NCI-H345 treated with DMSO at 0.1 percent for 48 hours (cell line): ENCODE measurements around the gene ARMC6.

Experiments
- DNase-seq: peaks from one replicate; lab custom pipeline; 2025; ENCODE audit not compliant: unreplicated experiment; lab: John Stamatoyannopoulos, UW

ARMC6 gene

GRCh38 chr19:19033426-19034203 is at the start of gene ARMC6, which contains the start of gene SUGP2:
Gene ARMC6 (plus strand): TSS chr19:19033603. CDS start chr19:19034210, 607 bp downstream.
Gene SUGP2 (minus strand): TSS chr19:19033517. CDS start chr19:19031071, 2,446 bp downstream.
- DNase-seq = peak; percentile 58

- no peak for DNase-seq
These were observed 49.2 kb upstream of the ARMC6 start for GRCh38 chr19:18984251-18984650.

- no peak for DNase-seq
These were observed 48.1 kb upstream of the ARMC6 start for GRCh38 chr19:18985257-18985656.

GRCh38 chr19:18987456-18987855 is 45.9 kb upstream of the ARMC6 start:
- no peak for DNase-seq

- DNase-seq = no peak
These were observed 44.1 kb upstream of the ARMC6 start for GRCh38 chr19:18989316-18989715.

GRCh38 chr19:18990128-18990708 is 43.2 kb upstream of the ARMC6 start:
- no peak for DNase-seq

GRCh38 chr19:18991006-18991405 is 42.4 kb upstream of the ARMC6 start:
- no peak for DNase-seq

GRCh38 chr19:18991468-18991867 is 41.9 kb upstream of the ARMC6 start:
- DNase-seq = no peak

- no peak for DNase-seq
These were observed 40.7 kb upstream of the ARMC6 start for GRCh38 chr19:18992696-18993095.

GRCh38 chr19:18993115-18993514 is 40.3 kb upstream of the ARMC6 start:
- no peak for DNase-seq

- DNase-seq = no peak
These were observed 37.6 kb upstream of the ARMC6 start for GRCh38 chr19:18995804-18996241.

GRCh38 chr19:18996351-18996750 is 37.1 kb upstream of the ARMC6 start:
- no peak for DNase-seq

GRCh38 chr19:18996796-18997394 is 36.5 kb upstream of the ARMC6 start:
- DNase-seq = no peak

GRCh38 chr19:18998276-18998675 is 35.1 kb upstream of the ARMC6 start:
- DNase-seq = no peak

- no peak for DNase-seq
These were observed 34.2 kb upstream of the ARMC6 start for GRCh38 chr19:18999016-18999758.

- no peak for DNase-seq
These were observed 33.3 kb upstream of the ARMC6 start for GRCh38 chr19:18999896-19000620.

GRCh38 chr19:19004144-19004543 is 29.3 kb upstream of the ARMC6 start:
- no peak for DNase-seq

- no peak for DNase-seq
These were observed 27.2 kb upstream of the ARMC6 start for GRCh38 chr19:19006213-19006612.

- DNase-seq = no peak
These were observed 23.5 kb upstream of the ARMC6 start for GRCh38 chr19:19009951-19010350.

- no peak for DNase-seq
These were observed 22.9 kb upstream of the ARMC6 start for GRCh38 chr19:19010551-19010950.

- no peak for DNase-seq
These were observed 12.3 kb upstream of the ARMC6 start for GRCh38 chr19:19021115-19021514.
